Parietal lobe (tissue), 2 donors: ENCODE data around the gene SUPT5H. TPM values are rescaled to one million over a fixed set of nuclear protein-coding genes. Genes with fewer than 3 reads are reported as not detected.

Source experiments
- small RNA-seq: library from RNA; depleted of rRNA; stranded (forward); fragments of <200 nt; gene quantifications from one replicate; pipeline ENCODE3, GENCODE V24; 2014; ENCODE audit warnings: low replicate concordance
- total RNA-seq: library from RNA; depleted of rRNA; stranded (reverse); fragments of >200 nt; gene quantifications from one replicate; pipeline ENCODE4 v1.2.3, GENCODE V29; 2014

Gene SUPT5H
- 70.7 TPM for total RNA-seq

DNA sequence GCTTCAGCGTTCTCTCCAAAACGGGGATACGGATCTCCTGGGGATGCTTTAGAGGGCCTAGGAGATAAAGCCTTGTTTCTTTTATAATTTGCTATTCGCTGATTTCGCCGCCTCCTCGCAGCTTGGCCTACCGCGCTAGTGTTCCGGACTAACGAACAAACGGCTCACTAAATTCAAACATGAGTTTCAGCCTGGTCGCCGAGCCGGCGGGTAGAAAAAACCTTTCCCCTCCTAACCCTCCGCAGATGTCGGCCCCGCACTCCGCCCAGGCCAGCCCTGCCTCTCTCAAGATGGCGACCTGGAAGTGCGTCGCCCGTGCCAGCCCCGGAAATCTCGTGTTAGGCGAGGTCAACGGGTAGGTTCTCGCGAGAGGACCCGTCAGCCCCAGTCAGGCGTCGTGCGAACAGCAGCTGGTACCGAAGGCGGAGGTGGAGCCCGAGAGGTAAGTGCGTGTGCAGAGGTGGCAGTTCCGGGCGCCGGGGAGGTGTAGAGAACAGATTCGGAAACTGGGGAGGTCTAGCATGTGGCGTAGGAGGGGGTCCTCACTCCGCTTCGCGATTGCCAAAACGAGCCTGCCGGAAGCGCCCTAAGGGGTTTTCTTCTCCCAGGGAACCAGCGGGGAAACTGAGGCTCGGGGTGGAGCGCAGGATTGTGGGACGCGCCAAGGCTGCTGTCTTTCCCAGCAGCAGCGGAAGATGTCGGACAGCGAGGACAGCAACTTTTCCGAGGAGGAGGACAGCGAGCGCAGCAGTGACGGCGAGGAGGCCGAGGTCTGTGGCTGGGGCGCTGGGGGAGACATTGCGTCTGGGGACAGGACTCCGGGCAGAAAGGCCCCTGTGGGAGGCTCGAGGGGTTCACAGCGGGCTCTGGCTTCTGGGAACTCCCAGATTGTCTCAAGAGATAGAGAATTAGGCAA is at the start of gene SUPT5H:
Gene SUPT5H, plus strand, starts transcription at position 387 of the 916 bp plus-strand sequence. Its CDS starts 309 bp downstream, at position 696.

DNA sequence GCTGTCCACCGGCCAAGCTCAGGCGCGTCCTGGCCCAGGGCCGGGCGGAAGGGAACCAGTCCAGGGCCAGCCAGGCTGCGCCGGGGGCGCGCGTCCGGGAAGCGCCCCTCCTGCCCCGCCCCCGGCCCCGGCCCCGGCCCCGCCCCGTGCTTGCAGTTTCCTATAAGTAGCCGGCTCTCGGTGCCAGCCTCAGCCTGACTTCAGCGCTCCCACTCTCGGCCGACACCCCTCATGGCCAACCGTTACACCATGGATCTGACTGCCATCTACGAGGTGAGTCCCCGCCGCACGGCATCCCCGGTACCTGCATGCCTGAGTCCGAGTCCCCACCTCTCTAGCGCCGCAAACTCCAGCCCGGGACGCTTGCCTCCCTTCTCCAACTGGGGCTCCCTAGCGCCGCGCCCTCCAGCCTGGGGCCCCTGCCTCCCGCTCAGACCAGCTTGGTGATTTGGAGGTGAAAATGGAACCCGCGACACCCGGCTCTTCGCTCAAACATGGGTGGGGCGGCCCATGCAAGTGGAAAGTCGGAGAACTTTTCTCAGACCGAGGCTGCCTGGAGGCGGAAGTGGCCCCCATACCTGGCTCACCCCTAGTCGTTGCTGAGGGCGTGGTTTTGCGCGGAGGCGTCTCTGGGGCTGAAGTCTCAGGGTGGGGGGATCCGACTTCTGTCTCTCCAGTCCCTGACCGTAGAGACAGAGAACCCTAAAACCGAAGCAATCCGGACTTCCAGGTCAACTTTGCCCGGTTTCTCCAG is 38.5 kb upstream of the SUPT5H start, which contains the start of gene ZFP36:
Gene ZFP36, plus strand, starts transcription at position 192 of the 754 bp plus-strand sequence. Its CDS starts 58 bp downstream, at position 250.

DNA sequence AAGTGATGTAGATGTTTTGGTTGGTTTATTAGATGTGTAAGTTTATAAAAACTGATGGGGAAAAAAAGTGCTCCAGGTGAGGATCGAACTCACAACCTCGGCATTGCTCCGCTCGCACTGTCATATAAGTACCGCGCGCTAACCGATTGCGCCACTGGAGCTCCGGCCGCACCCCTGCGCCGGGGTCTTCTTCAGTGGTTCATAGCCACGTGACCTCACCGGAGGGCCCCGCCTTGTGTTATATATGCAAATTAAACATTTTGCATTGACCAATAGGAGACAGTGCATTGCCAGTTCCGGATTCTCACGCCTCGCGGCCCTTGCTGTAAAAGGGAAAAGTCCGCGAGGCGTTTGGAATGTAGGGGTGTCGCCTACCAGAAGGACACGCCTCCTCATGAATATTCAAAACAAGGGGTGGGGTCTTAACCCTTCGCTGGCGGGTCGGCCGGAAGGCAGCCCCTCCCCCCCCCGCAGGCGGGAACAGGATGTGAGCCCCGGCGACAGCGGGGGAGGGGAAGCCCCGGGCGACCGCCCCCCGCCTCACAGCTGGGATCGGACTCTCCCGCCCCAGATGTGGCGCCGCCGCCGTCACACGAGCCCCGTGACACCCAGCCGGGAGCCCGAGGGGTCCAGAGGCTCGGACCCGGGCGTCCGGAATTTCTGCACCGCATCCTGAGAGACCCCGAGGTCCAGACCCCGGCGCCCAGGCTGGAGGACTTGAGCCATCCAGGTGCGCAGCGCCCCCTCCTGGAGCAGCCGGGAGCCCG is 33.1 kb upstream of the SUPT5H start, which contains the start of gene PLEKHG2:
Gene PLEKHG2, plus strand, starts transcription at position 570 of the 767 bp plus-strand sequence. CDS start 1,418 bp downstream, outside the sequence.

DNA sequence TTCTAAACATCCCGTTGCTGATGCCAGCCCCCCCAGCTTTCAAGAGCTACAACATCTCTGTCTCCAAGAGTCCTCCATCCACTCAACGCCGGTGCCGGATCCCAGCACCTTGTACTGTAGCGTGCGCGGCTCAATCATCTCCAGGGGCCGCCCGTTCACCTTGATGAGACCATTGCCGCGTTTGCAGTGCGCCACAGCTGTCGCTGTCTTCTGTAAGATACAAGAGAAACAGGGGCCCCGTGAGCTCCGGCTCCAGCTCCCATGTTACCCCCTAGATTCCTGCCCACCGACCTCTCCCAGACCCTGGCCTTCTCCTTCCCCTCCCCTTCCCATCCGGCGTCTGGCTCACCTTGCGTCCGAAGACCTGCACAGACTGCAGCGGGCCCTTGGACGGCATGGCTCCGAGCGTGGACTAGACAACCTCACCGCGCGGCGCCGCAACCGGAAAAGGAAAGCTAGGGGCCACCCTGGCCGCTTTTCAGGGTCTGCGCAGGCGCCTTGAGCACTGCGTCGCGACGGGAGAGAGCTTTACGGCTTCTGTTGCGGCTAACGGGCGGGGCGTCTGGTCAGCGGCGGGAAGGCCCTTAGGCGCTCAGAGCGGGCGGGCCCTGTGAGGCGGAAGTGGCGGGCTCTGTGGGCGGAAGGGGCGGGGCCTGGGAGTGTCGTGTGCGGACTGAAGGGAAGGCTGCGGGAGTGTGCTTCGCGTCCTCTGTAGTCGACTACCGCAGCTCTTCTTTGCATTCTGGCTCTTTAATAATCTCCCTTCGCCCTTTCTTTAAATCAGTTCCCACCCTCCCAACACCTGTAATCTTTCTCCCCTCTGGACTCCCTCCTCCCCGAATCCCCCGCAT is 9.7 kb upstream of the SUPT5H start, which contains the start of gene RPS16:
Gene RPS16, minus strand, starts transcription at position 451 of the 851 bp plus-strand sequence. Its CDS starts 54 bp downstream, at position 397.

DNA sequence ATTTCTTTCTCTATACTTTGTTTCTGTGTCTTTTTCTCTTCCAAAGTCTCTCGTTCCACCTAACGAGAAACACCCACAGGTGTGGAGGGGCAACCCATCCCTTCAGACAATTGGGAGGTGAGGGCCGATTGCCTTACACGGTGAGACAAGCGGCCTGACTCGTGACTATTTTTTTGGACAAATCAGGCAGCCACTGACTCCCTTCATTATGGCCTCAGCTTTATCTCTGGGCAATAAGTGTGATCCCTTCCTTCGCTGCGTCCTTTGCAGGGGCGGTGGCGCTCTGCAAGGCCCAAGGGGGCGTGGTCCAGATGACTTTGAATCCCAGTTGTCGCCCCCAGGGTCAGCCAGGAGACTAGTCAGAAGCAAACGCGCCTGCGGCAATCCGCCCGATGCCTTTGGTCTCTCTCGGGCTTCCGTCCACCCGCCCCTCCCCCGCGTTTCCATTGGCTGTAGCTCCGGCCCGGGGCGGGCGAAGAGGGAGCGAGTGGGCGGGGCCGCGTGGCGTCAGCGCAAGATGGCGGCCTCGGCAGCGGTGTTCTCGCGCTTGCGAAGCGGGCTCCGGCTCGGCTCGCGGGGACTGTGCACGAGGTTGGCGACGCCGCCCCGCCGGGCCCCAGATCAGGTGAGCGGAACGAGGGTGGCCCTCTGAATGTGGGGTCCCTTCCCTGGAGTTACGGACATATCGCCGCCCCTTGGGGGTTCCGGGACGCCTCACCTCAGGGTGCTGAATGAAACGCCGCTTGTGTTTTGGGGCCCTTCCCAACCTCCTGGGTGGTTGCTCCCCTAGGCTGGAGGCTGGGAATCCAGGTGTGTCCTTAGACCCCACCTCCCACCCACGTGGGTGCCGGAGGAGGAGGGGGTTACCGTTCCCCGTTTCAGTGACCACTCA is 35.2 kb downstream of the SUPT5H start, which contains the start of gene TIMM50:
Gene TIMM50, plus strand, starts transcription at position 502 of the 892 bp plus-strand sequence. Its CDS starts 16 bp downstream, at position 518.

DNA sequence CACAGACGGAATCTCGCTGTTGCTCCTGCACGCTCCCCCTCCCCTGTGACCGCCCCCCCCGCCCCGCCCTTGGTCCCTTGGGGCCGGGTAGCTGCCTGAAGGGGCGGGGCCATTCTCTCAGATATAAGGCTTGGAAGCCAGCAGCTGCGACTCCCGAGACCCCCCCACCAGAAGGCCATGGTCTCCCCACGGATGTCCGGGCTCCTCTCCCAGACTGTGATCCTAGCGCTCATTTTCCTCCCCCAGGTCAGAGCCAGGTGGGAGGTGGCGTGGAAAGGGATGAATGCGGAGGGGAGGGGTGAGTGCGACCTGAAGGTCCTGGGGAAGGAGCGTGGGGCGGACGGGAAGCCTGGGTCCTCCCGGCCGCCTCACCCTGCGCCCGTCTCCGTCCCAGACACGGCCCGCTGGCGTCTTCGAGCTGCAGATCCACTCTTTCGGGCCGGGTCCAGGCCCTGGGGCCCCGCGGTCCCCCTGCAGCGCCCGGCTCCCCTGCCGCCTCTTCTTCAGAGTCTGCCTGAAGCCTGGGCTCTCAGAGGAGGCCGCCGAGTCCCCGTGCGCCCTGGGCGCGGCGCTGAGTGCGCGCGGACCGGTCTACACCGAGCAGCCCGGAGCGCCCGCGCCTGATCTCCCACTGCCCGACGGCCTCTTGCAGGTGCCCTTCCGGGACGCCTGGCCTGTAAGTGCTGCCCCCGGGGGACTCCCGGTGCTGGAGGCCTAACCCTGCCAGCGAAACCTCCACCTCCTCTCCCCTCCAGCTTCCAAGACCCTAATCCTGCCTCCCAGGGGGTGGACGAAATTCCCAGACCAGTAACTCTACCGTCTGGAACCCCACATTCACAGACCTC is 53.6 kb downstream of the SUPT5H start, which contains the start of gene DLL3:
Gene DLL3, plus strand, starts transcription at position 150 of the 845 bp plus-strand sequence. Its CDS starts 28 bp downstream, at position 178.

DNA sequence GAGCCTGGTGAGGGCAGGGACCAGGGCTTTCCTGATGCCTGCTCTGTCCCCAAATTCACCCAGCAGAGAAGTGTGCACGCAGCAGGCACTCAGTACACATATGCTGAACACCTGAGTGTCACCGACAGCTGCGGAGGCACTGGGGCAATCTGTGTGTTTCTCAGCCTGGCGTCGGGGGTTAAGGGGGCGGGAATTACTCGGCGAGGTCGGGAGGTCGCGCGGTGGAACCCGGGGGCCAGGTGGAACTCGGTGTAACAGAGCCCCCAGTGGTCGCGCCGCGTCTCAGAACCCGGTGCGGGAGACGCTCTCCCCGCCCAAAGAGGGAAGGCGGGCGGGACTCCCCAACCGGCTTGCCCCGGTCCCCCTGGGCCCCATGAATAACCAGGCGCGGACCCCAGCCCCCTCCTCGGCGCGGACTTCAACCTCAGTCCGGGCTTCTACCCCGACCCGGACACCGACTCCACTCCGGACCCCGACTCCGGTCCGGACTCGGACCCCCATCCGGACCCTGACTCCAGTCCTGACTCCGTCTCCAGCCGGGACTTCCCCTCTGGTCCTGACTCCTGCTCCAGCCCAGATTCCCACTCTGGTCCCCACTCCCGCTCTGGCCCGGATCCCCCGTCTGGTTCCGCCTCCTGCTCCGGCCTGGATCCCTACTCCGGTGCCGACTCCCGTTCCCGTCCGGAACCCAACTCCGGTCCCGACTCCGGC is 69.6 kb downstream of the SUPT5H start, which contains the start of gene SELENOV:
Gene SELENOV, plus strand, starts transcription at position 300 of the 711 bp plus-strand sequence. Its CDS starts 74 bp downstream, at position 374.

Small RNA genes within 50 kb of the gene (small RNA-seq; reads per million reads assigned to genes)
- not detected for gene MIR4530

Other genes with a start within 250 kb of the SUPT5H start
- not detected for gene NCCRP1, start 248.6 kb upstream of the SUPT5H start, total RNA-seq
- not detected for gene SYCN, start 241.3 kb upstream of the SUPT5H start, total RNA-seq
- not detected for gene IFNL3, start 200.6 kb upstream of the SUPT5H start, total RNA-seq
- not detected for gene IFNL4, start 196.7 kb upstream of the SUPT5H start, total RNA-seq
- gene IFNL2, start 177.2 kb upstream of the SUPT5H start, total RNA-seq, result not detected
- not detected for gene IFNL1, start 149.2 kb upstream of the SUPT5H start, total RNA-seq
- 9.4 TPM for gene LRFN1, start 124.7 kb upstream of the SUPT5H start, total RNA-seq
- gene GMFG, start 109.5 kb upstream of the SUPT5H start, total RNA-seq, result 0.94 TPM
- 63.2 TPM for gene SAMD4B, start 103.2 kb upstream of the SUPT5H start, total RNA-seq
- 31.3 TPM for gene PAF1, start 54.5 kb upstream of the SUPT5H start, total RNA-seq
- gene MED29, start 54.2 kb upstream of the SUPT5H start, total RNA-seq, result 20.0 TPM
- gene ZFP36, start 38.7 kb upstream of the SUPT5H start, total RNA-seq, result 0.94 TPM
- gene PLEKHG2, start 32.9 kb upstream of the SUPT5H start, total RNA-seq, result 49.1 TPM
- gene RPS16, start 9.6 kb upstream of the SUPT5H start, total RNA-seq, result 67.9 TPM
- 41.6 TPM for gene TIMM50, start 35.3 kb downstream of the SUPT5H start, total RNA-seq
- gene DLL3, start 53.4 kb downstream of the SUPT5H start, total RNA-seq, result 23.2 TPM
- not detected for gene SELENOV, start 69.6 kb downstream of the SUPT5H start, total RNA-seq
- 15.3 TPM for gene EID2B, start 87.3 kb downstream of the SUPT5H start, total RNA-seq
- 16.9 TPM for gene EID2, start 94.6 kb downstream of the SUPT5H start, total RNA-seq
- gene LGALS13, start 156.9 kb downstream of the SUPT5H start, total RNA-seq, result not detected
- gene LGALS16, start 210.3 kb downstream of the SUPT5H start, total RNA-seq, result not detected